Astrocyte (in vitro differentiated cells and primary cell): ENCODE results near the gene CACNB4. TPM values are rescaled to one million over a fixed set of nuclear protein-coding genes. Genes with fewer than 3 reads are reported as not detected.

Experiments used
- DNase-seq: peaks from one replicate; pipeline ENCODE4 v3.0.0-alpha.2; 2010; ENCODE audit warnings: low read depth
- FAIRE-seq: peaks from 2 replicates; lab custom pipeline; 2011; peaks lifted over from hg19 to GRCh38; lab: Jason Lieb, UNC
- H2AFZ ChIP-seq: 2 replicates; pipeline ENCODE4 v1.6.0; 2012; ENCODE audit warnings: low read depth, low read length, inconsistent platforms
- H3K27ac ChIP-seq: 2 replicates; pipeline ENCODE4 v1.5.1; 2011; ENCODE audit warnings: low read depth, low read length, inconsistent platforms
- H3K27me3 ChIP-seq: 2 replicates; pipeline ENCODE4 v1.6.0; 2011; ENCODE audit warnings: low read length, inconsistent platforms; ENCODE audit not compliant: insufficient read depth
- H3K36me3 ChIP-seq: 2 replicates; pipeline ENCODE4 v1.5.1; 2011; ENCODE audit warnings: low read length, inconsistent platforms; ENCODE audit not compliant: insufficient read depth
- H3K4me1 ChIP-seq: 2 replicates; pipeline ENCODE4 v1.5.1; 2011; ENCODE audit warnings: low read length, inconsistent platforms; ENCODE audit not compliant: insufficient read depth
- H3K4me2 ChIP-seq: 2 replicates; pipeline ENCODE4 v1.6.0; 2012; ENCODE audit warnings: low read length, inconsistent platforms
- H3K4me3 ChIP-seq: 2 replicates; pipeline ENCODE4 v1.5.1; 2011; ENCODE audit warnings: low read depth, mild to moderate bottlenecking, low read length, inconsistent platforms; ENCODE audit not compliant: insufficient read depth
- H3K79me2 ChIP-seq: 2 replicates; pipeline ENCODE4 v1.6.0; 2012; ENCODE audit warnings: mild to moderate bottlenecking, low read length, inconsistent platforms; ENCODE audit not compliant: insufficient read depth
- H3K9ac ChIP-seq: 2 replicates; pipeline ENCODE4 v1.6.0; 2012; ENCODE audit warnings: mild to moderate bottlenecking, low read length, inconsistent platforms
- H3K9me3 ChIP-seq: 2 replicates; pipeline ENCODE4 v1.5.1; 2012; ENCODE audit warnings: low read depth, mild to moderate bottlenecking, low read length, inconsistent platforms; ENCODE audit not compliant: insufficient read depth
- H4K20me1 ChIP-seq: 2 replicates; pipeline ENCODE4 v1.6.0; 2012; ENCODE audit warnings: low read length, inconsistent platforms; ENCODE audit not compliant: insufficient read depth
- H3K27ac Mint-ChIP-seq: one replicate; pipeline ENCODE4 v1.8.0; 2021; ENCODE audit warnings: mild to moderate bottlenecking, mixed read lengths; ENCODE audit not compliant: unreplicated experiment
- H3K27me3 Mint-ChIP-seq: one replicate; pipeline ENCODE4 v1.8.0; 2021; ENCODE audit warnings: low read depth, mixed read lengths; ENCODE audit not compliant: unreplicated experiment
- H3K36me3 Mint-ChIP-seq: one replicate; pipeline ENCODE4 v1.8.0; 2021; ENCODE audit warnings: low read depth, mixed read lengths; ENCODE audit not compliant: unreplicated experiment
- H3K4me1 Mint-ChIP-seq: one replicate; pipeline ENCODE4 v1.8.0; 2021; ENCODE audit warnings: low read depth, mixed read lengths; ENCODE audit not compliant: unreplicated experiment
- H3K4me3 Mint-ChIP-seq: one replicate; pipeline ENCODE4 v1.8.0; 2021; ENCODE audit warnings: mild to moderate bottlenecking, moderate library complexity, mixed read lengths; ENCODE audit not compliant: unreplicated experiment
- H3K9me3 Mint-ChIP-seq: one replicate; pipeline ENCODE4 v1.8.0; 2021; ENCODE audit warnings: mild to moderate bottlenecking, mixed read lengths; ENCODE audit not compliant: unreplicated experiment
- CTCF ChIP-seq: IDR thresholded peaks from 2 replicates; pipeline ENCODE4 v1.5.1; 2011; ENCODE audit warnings: low read depth, mild to moderate bottlenecking, inconsistent platforms, low read length, moderate library complexity; ENCODE audit not compliant: insufficient read depth
- EZH2 ChIP-seq: IDR thresholded peaks from 2 replicates; pipeline ENCODE4 v1.6.1; 2012; ENCODE audit warnings: mild to moderate bottlenecking, low read length, inconsistent platforms; ENCODE audit not compliant: insufficient read depth
- total RNA-seq: library from RNA; stranded (reverse); gene quantifications from 2 replicates; pipeline ENCODE4 v1.2.1, GENCODE V29; 2021

CACNB4 gene
- total RNA-seq, 1 donor from 2014 or later, result 1.8 TPM

- Mint-ChIP-seq H3K4me1 (peaks cover 3% of the 10 kb centered on the region), H3K9me3 (no peaks in the 10 kb centered on the region), H3K36me3 (peaks cover 13% of the 10 kb centered on the region), H3K4me3 (no peak overlapping the region), H3K27ac (no peak overlapping the region), H3K27me3 (no peaks in the 10 kb centered on the region)
- no peaks in the 10 kb centered on the region for H3K9me3 ChIP-seq
- TF ChIP-seq CTCF, result no peak
- no peak for TF ChIP-seq EZH2
- no peaks in the 10 kb centered on the region for H3K36me3 ChIP-seq
- DNase-seq, result no peak
- no peak overlapping the region for H3K9ac ChIP-seq
- H3K27me3 ChIP-seq, result no peaks in the 10 kb centered on the region
- H2AFZ ChIP-seq, result no peak overlapping the region
- H4K20me1 ChIP-seq, result no peaks in the 10 kb centered on the region
- H3K4me3 ChIP-seq, result no peak overlapping the region
- FAIRE-seq, result no peak
- H3K79me2 ChIP-seq, result no peaks in the 10 kb centered on the region
- H3K27ac ChIP-seq, result no peak overlapping the region
- H3K4me1 ChIP-seq, result no peaks in the 10 kb centered on the region
- H3K4me2 ChIP-seq, result no peak overlapping the region
Measured at GRCh38 chr2:151786077-151786476, 312.8 kb downstream of the CACNB4 start.

DNA sequence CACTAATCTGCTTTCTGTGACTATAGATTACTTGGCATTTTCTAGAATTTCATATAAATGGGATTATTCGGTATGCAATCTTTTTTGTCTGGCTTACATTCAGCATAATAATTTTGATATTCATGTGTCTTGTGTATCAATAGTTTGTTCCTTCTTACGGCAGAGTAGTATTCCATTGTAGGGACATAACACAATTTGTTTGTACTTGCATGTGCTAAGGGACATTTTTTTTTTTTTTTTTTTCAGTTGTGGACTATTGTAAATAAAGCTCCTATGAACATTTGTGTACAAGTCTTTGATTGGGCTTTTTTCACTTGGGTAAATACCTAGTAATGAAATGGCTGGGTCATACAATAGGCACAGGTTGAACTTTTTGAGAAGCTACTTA lies 315.7 kb downstream of the CACNB4 start:
- H3K27ac Mint-ChIP-seq, result peak overlapping the region; percentile 30
- DNase-seq, result no peak

More for the DNA sequence above, 315.7 kb downstream of the CACNB4 start:
- peaks cover 23% of the 10 kb centered on the region for H3K36me3 Mint-ChIP-seq
- H2AFZ ChIP-seq, result no peak overlapping the region
- H3K4me1 ChIP-seq, result no peaks in the 10 kb centered on the region
- H3K79me2 ChIP-seq, result no peaks in the 10 kb centered on the region
- no peaks in the 10 kb centered on the region for H3K27me3 ChIP-seq
- no peak overlapping the region for H3K4me3 ChIP-seq
- no peak overlapping the region for H3K9ac ChIP-seq
- no peak overlapping the region for H3K4me2 ChIP-seq
- no peaks in the 10 kb centered on the region for H3K36me3 ChIP-seq
- H3K27ac ChIP-seq, result no peak overlapping the region
- no peak overlapping the region for H3K4me3 Mint-ChIP-seq
- no peaks in the 10 kb centered on the region for H4K20me1 ChIP-seq
- peaks cover 6% of the 10 kb centered on the region for H3K9me3 Mint-ChIP-seq
- TF ChIP-seq CTCF (no peak), EZH2 (no peak)
- H3K27me3 Mint-ChIP-seq, result no peaks in the 10 kb centered on the region
- H3K4me1 Mint-ChIP-seq, result peaks cover 3% of the 10 kb centered on the region
- H3K9me3 ChIP-seq, result no peaks in the 10 kb centered on the region
- FAIRE-seq, result no peak

Other genes starting within 250 kb of the CACNB4 start
- 33.8 and 35.3 TPM in 2 replicates for gene STAM2, start 76.7 kb upstream of the CACNB4 start, total RNA-seq
- 29.1 and 34.3 TPM in 2 replicates for gene FMNL2, start 236.1 kb upstream of the CACNB4 start, total RNA-seq